Measurements from ENCODE around the gene GPD2.
A peak's percentile ranks its signal among the peaks of the same experiment; 100 is the strongest.

The GPD2 gene

GRCh38 chr2:156532989-156533388 lies 96.8 kb downstream of the GPD2 start:
- no peak for DNase-seq (ENCODE audit: low read depth)

GRCh38 chr2:156536534-156536933 lies 100.4 kb downstream of the GPD2 start:
- DNase-seq (ENCODE audit: low read depth) = no peak

- peak; percentile 30 for DNase-seq (ENCODE audit: low read depth)
These were observed 101.0 kb downstream of the GPD2 start for GRCh38 chr2:156537141-156537540.

GRCh38 chr2:156538083-156538504 lies 101.9 kb downstream of the GPD2 start:
- DNase-seq (ENCODE audit: low read depth) = no peak

GRCh38 chr2:156539086-156539860 lies 103.1 kb downstream of the GPD2 start:
- DNase-seq (ENCODE audit: low read depth) = no peak

- DNase-seq (ENCODE audit: low read depth) = no peak
These were observed 104.5 kb downstream of the GPD2 start for GRCh38 chr2:156540706-156541105.

GRCh38 chr2:156541229-156541628 lies 105.0 kb downstream of the GPD2 start:
- no peak for DNase-seq (ENCODE audit: low read depth)

GRCh38 chr2:156541706-156542105 lies 105.5 kb downstream of the GPD2 start:
- no peak for DNase-seq (ENCODE audit: low read depth)

GRCh38 chr2:156548413-156548812 lies 112.2 kb downstream of the GPD2 start:
- no peak for DNase-seq (ENCODE audit: low read depth)

- DNase-seq (ENCODE audit: low read depth) = no peak
These were observed 117.7 kb downstream of the GPD2 start for GRCh38 chr2:156553714-156554442.

- DNase-seq (ENCODE audit: low read depth) = no peak
These were observed 125.1 kb downstream of the GPD2 start for GRCh38 chr2:156561326-156561725.

GRCh38 chr2:156562124-156562523 lies 125.9 kb downstream of the GPD2 start:
- no peak for DNase-seq (ENCODE audit: low read depth)

- DNase-seq (ENCODE audit: low read depth) = no peak
These were observed 128.0 kb downstream of the GPD2 start for GRCh38 chr2:156563994-156564753.

- DNase-seq (ENCODE audit: low read depth) = peak; percentile 82
These were observed 129.0 kb downstream of the GPD2 start for GRCh38 chr2:156565066-156565710.

GRCh38 chr2:156573710-156574109 lies 137.5 kb downstream of the GPD2 start:
- no peak for DNase-seq (ENCODE audit: low read depth)

- no peak for DNase-seq (ENCODE audit: low read depth)
These were observed 137.9 kb downstream of the GPD2 start for GRCh38 chr2:156574112-156574511.

- DNase-seq (ENCODE audit: low read depth) = no peak
These were observed 139.8 kb downstream of the GPD2 start for GRCh38 chr2:156576005-156576404.

GRCh38 chr2:156580501-156580900 lies 144.3 kb downstream of the GPD2 start:
- DNase-seq (ENCODE audit: low read depth) = no peak

- no peak for DNase-seq (ENCODE audit: low read depth)
These were observed 145.1 kb downstream of the GPD2 start for GRCh38 chr2:156581280-156581679.

- DNase-seq (ENCODE audit: low read depth) = no peak
These were observed 149.3 kb downstream of the GPD2 start for GRCh38 chr2:156585457-156585856.

- DNase-seq (ENCODE audit: low read depth) = no peak
These were observed 150.4 kb downstream of the GPD2 start for GRCh38 chr2:156586621-156587020.

GRCh38 chr2:156589381-156590079 lies 153.4 kb downstream of the GPD2 start:
- peak; percentile 7 for DNase-seq (ENCODE audit: low read depth)

Data from GM04503 (cell line).